Neural progenitor cell (in vitro differentiated cells): Measurements from ENCODE around the gene RUNX1. TPM values are rescaled to one million over a fixed set of nuclear protein-coding genes. Genes with fewer than 3 reads are reported as not detected.

Source experiments
- DNase-seq: peaks from one replicate; pipeline ENCODE4 v3.0.0-alpha.2; 2016; ENCODE audit warnings: low spot score
- H2AFZ ChIP-seq: fragments of 200-600 bp; sonication (generic); replicated peaks from 2 replicates; pipeline ENCODE4 v1.6.1; 2016; ENCODE audit warnings: antibody characterized with exemption
- H3F3A ChIP-seq: fragments of 200-600 bp; sonication (generic); 2 replicates; pipeline ENCODE4 v1.6.1; 2016; ENCODE audit warnings: antibody characterized with exemption, low read depth
- H3K27ac ChIP-seq: fragments of 200-600 bp; sonication (generic); 2 replicates; pipeline ENCODE4 v1.5.1; 2016; ENCODE audit warnings: mild to moderate bottlenecking
- H3K27me3 ChIP-seq: fragments of 200-600 bp; sonication (generic); 2 replicates; pipeline ENCODE4 v1.6.1; 2016; ENCODE audit warnings: mild to moderate bottlenecking, moderate library complexity
- H3K36me3 ChIP-seq: fragments of 200-600 bp; sonication (generic); 2 replicates; pipeline ENCODE4 v1.5.1; 2016
- H3K4me1 ChIP-seq: fragments of 200-600 bp; sonication (generic); 2 replicates; pipeline ENCODE4 v1.6.1; 2016; ENCODE audit warnings: mixed run types
- H3K4me2 ChIP-seq: fragments of 200-600 bp; sonication (generic); 2 replicates; pipeline ENCODE4 v1.6.1; 2016
- H3K4me3 ChIP-seq: fragments of 200-600 bp; sonication (generic); 2 replicates; pipeline ENCODE4 v1.5.1; 2016
- H3K79me2 ChIP-seq: fragments of 200-600 bp; sonication (generic); 2 replicates; pipeline ENCODE4 v1.6.1; 2016; ENCODE audit warnings: low read depth
- H3K9ac ChIP-seq: fragments of 200-600 bp; sonication (generic); 2 replicates; pipeline ENCODE4 v1.6.1; 2016
- H3K9me3 ChIP-seq: fragments of 200-600 bp; sonication (generic); 2 replicates; pipeline ENCODE4 v1.5.1; 2016; ENCODE audit warnings: low read depth
- H4K20me1 ChIP-seq: fragments of 200-600 bp; sonication (generic); 2 replicates; pipeline ENCODE4 v1.6.1; 2016; ENCODE audit warnings: low read depth
- H3K27ac Mint-ChIP-seq: 3 replicates; pipeline ENCODE4 v1.8.0; 2021; ENCODE audit warnings: mixed read lengths
- H3K27me3 Mint-ChIP-seq: 2 replicates; pipeline ENCODE4 v1.8.0; 2022; ENCODE audit warnings: low read depth, mild to moderate bottlenecking, inconsistent platforms, moderate library complexity, mixed read lengths; ENCODE audit not compliant: insufficient read depth
- H3K36me3 Mint-ChIP-seq: 3 replicates; pipeline ENCODE4 v1.8.0; 2021; ENCODE audit warnings: mixed read lengths
- H3K4me1 Mint-ChIP-seq: 3 replicates; pipeline ENCODE4 v1.8.0; 2021; ENCODE audit warnings: mixed read lengths
- H3K4me3 Mint-ChIP-seq: 3 replicates; pipeline ENCODE4 v1.8.0; 2021; ENCODE audit warnings: mild to moderate bottlenecking, moderate library complexity, mixed read lengths
- H3K9me3 Mint-ChIP-seq: 3 replicates; pipeline ENCODE4 v1.8.0; 2020; ENCODE audit warnings: mixed read lengths
- CTCF ChIP-seq: fragments of 200-600 bp; sonication (generic); IDR thresholded peaks from 2 replicates; pipeline ENCODE4 v1.5.1; 2017; ENCODE audit warnings: antibody characterized with exemption, mild to moderate bottlenecking
- EZH2 ChIP-seq: fragments of 200-600 bp; sonication (generic); IDR thresholded peaks from 2 replicates; pipeline ENCODE4 v1.6.1; 2017; ENCODE audit warnings: antibody characterized with exemption, mild to moderate bottlenecking, moderate library complexity
- EZH2phosphoT487 ChIP-seq: fragments of 200-600 bp; sonication (generic); IDR thresholded peaks from 2 replicates; pipeline ENCODE4 v1.6.1; 2017; ENCODE audit warnings: antibody characterized with exemption
- total RNA-seq: library from RNA; depleted of rRNA; stranded (reverse); fragments of >200 nt; gene quantifications from 2 replicates; pipeline ENCODE4 v1.2.3, GENCODE V29; 2015; ENCODE audit warnings: low replicate concordance

The RUNX1 gene
- total RNA-seq, 1 donor from 2014 or later, result 0.09 TPM

- no peaks in the 10 kb centered on the region for H3K27me3 ChIP-seq
- Mint-ChIP-seq H3K36me3 (no peaks in the 10 kb centered on the region), H3K4me1 (peaks cover 5% of the 10 kb centered on the region), H3K4me3 (no peak overlapping the region), H3K27me3 (no peaks in the 10 kb centered on the region), H3K9me3 (peaks cover 3% of the 10 kb centered on the region), H3K27ac (no peak overlapping the region)
- H3K79me2 ChIP-seq, result no peaks in the 10 kb centered on the region
- H3K4me2 ChIP-seq, result no peak overlapping the region
- TF ChIP-seq CTCF (no peak), EZH2phosphoT487 (no peak), EZH2 (no peak)
- H3K4me3 ChIP-seq, result no peak overlapping the region
- H3K4me1 ChIP-seq, result no peaks in the 10 kb centered on the region
- no peaks in the 10 kb centered on the region for H3F3A ChIP-seq
- no peak for DNase-seq
- no peak overlapping the region for H3K9ac ChIP-seq
- no peak overlapping the region for H3K27ac ChIP-seq
- no peaks in the 10 kb centered on the region for H3K9me3 ChIP-seq
- no peak overlapping the region for H2AFZ ChIP-seq
- no peaks in the 10 kb centered on the region for H4K20me1 ChIP-seq
- no peaks in the 10 kb centered on the region for H3K36me3 ChIP-seq
Measured at GRCh38 chr21:34779860-34780259, 269.2 kb downstream of the RUNX1 start.

GRCh38 chr21:34775793-34776192, 273.3 kb downstream of the RUNX1 start:
- H3K27ac ChIP-seq, result no peak overlapping the region
- H3K36me3 Mint-ChIP-seq, result no peaks in the 10 kb centered on the region
- no peaks in the 10 kb centered on the region for H3K79me2 ChIP-seq
- H3K9me3 Mint-ChIP-seq, result peaks cover 3% of the 10 kb centered on the region
- H3K27me3 Mint-ChIP-seq, result no peaks in the 10 kb centered on the region
- no peak for TF ChIP-seq EZH2phosphoT487
- TF ChIP-seq EZH2, result no peak
- no peak for TF ChIP-seq CTCF
- no peak overlapping the region for H3K9ac ChIP-seq
- no peak overlapping the region for H2AFZ ChIP-seq
- H3K27me3 ChIP-seq, result no peaks in the 10 kb centered on the region
- H3K9me3 ChIP-seq, result no peaks in the 10 kb centered on the region
- no peaks in the 10 kb centered on the region for H3K36me3 ChIP-seq
- no peaks in the 10 kb centered on the region for H3K4me1 Mint-ChIP-seq
- no peaks in the 10 kb centered on the region for H3K4me1 ChIP-seq
- no peak overlapping the region for H3K4me3 Mint-ChIP-seq
- no peak overlapping the region for H3K4me2 ChIP-seq
- H3F3A ChIP-seq, result no peaks in the 10 kb centered on the region
- H3K27ac Mint-ChIP-seq, result no peak overlapping the region
- DNase-seq, result no peak
- H3K4me3 ChIP-seq, result no peak overlapping the region
- no peaks in the 10 kb centered on the region for H4K20me1 ChIP-seq

- H3K9ac ChIP-seq, result no peak overlapping the region
- no peak overlapping the region for H2AFZ ChIP-seq
- no peaks in the 10 kb centered on the region for H3K27me3 Mint-ChIP-seq
- H4K20me1 ChIP-seq, result no peaks in the 10 kb centered on the region
- no peaks in the 10 kb centered on the region for H3K27me3 ChIP-seq
- no peaks in the 10 kb centered on the region for H3K79me2 ChIP-seq
- H3K9me3 ChIP-seq, result no peaks in the 10 kb centered on the region
- no peak overlapping the region for H3K27ac Mint-ChIP-seq
- H3K36me3 Mint-ChIP-seq, result no peaks in the 10 kb centered on the region
- H3K4me2 ChIP-seq, result no peak overlapping the region
- no peaks in the 10 kb centered on the region for H3F3A ChIP-seq
- H3K4me3 ChIP-seq, result no peak overlapping the region
- no peaks in the 10 kb centered on the region for H3K4me1 ChIP-seq
- TF ChIP-seq EZH2phosphoT487 (no peak), EZH2 (no peak), CTCF (no peak)
- no peaks in the 10 kb centered on the region for H3K4me1 Mint-ChIP-seq
- no peaks in the 10 kb centered on the region for H3K36me3 ChIP-seq
- H3K4me3 Mint-ChIP-seq, result no peak overlapping the region
- no peak overlapping the region for H3K27ac ChIP-seq
- no peaks in the 10 kb centered on the region for H3K9me3 Mint-ChIP-seq
- no peak for DNase-seq
Measured at GRCh38 chr21:34774750-34775149, 274.4 kb downstream of the RUNX1 start.
